HG02943 (cell line): ENCODE results near the gene ACBD4.

Experiments used
- ATAC-seq: cut with Tn5 transposase; IDR thresholded peaks from one replicate; pipeline ENCODE4 v1.9.1; 2021; ENCODE audit warnings: mild to moderate bottlenecking, low read depth, moderate library complexity; ENCODE audit not compliant: unreplicated experiment

The ACBD4 gene

GRCh38 chr17:45135192-45135977 is at the start of gene ACBD4:
Gene ACBD4, plus strand, starts transcription at chr17:45135687. Its CDS starts 458 bp downstream, at chr17:45136145.
- peak; percentile 69 for ATAC-seq

DNA sequence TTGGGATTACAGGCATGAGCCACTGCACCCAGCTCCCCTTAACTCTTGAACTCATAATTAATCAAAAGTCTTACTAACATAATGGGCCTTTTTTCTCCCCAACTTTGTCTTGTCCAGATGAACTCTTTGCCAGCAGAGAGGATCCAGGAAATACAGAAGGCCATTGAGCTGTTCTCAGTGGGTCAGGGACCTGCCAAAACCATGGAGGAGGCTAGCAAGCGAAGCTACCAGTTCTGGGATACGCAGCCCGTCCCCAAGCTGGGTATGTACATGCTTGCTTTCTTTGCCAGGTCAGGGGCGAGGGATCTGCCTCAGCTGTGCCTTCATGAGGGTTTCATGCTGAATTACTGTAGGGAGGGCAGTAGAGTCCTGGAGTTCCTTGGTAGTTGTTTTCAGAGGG is 49.1 kb upstream of the ACBD4 start:
- ATAC-seq, result no peak

- no peak for ATAC-seq
These were observed 48.5 kb upstream of the ACBD4 start for GRCh38 chr17:45086865-45087503.

DNA sequence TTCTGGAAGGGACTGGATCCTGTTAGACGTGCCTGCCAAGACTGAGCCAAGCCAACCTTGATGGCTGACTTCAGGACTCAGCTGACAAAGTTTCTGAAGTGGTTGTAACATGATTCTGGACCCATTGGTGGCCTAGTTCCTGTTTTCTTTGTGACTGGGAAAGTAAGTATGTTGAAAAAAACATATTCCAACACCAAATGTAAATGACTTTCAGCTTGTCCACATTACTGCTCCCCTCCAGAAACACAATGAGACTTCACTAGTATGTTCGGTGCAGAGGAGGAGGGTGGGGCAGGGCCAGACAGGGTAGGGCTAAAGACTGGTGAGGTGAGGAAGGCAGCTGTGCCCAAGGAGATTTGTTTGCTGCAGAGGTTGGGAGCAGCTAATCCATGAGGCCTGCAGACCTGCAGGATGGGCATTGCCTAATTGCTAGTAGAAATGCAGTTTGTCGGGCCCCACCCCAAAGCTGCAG is 47.9 kb upstream of the ACBD4 start:
- no peak for ATAC-seq

DNA sequence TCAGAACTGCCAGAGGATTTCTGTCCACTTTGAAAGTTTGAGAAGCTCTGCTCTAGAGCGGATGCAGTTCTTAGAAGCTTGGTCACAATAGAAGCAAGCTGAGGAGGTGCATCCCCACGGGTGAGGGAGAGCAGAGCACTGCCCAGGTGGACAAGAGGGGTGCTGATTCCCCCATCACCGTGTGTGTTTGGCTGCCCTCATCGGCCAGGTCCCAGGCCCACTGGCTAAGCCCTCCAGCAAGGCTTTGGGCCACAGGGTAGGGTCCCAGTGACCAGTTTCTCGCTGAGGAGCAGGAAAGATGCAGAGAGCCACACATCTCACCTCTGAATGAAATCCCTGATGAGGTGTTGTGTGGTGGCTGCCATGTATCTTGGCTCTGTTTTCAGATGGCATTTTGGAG is 47.5 kb upstream of the ACBD4 start:
- no peak for ATAC-seq

GRCh38 chr17:45088741-45089140 is 46.7 kb upstream of the ACBD4 start:
- ATAC-seq, result no peak

DNA sequence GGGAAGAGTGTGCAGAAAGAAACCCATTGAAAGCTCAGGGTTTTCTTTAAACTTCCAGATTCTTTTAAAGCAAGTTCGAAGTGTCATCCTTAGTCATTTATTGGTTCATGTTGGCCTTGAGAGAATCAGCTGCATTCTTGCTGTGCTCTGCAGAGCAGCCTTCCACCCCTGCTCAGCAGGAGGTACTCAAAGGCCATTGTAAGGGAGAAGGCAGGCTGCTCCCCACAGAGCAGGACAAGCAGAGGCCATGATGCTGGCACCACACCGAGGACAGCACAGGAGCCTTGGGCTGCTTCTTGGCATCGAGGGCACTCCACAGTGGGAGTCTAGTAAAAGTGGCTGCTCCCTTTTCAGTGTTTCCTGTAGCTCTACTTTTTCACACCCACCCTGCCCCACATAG is 44.8 kb upstream of the ACBD4 start:
- ATAC-seq, result no peak

DNA sequence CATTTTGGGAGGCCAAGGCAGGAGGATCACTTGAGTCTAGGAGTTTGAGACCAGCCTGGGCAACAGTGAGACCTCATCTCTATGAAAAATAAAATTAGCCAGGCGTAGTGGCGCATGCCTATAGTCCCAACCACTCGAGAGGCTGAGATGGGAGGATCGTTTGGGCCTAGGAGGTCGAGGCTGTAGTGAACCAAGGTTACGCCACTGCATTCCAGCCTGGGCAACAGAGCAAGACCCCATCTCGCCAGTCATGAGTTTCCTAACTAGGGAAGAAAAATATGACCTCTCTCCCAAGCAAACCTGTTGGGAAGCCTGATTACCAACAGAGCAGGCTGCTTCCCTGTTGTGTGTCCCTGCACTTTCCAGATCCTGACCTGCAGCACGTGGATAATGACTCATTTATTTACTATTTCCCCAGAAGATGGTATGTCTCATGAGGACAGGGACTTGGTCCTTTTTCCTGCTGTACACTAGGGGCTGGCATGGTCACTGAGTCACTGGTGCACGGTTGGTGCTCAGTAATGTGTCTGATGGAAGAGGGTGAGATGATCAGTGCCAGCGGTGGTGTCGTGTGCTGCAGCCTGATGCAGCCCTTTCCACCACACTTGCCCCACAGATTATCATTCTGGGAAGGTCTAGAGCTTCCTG is 43.6 kb upstream of the ACBD4 start:
- no peak for ATAC-seq

DNA sequence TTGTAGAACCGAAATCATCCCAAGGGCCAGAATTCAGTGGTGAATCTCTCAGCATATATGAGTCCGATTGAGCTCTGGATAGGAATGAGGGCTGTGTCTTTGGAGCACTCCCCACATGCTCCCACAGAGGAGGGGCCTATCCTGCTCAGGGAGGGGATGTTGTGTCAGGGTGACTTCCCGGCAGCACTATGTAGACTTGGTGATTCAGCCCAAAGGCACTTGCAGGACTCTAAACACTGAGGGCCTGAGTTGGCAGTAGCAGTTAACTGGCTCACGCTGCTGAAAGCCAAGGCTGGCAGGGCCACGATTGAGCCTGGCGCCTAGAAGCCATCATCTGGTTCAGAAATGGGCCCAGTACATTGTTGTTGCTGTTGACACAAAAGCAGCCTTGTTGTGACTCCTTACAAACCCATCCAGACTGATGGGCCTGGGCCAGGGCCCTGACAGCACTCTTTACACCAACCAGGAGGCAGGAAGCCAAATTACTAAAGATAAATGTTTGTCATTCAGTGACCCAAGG is 42.5 kb upstream of the ACBD4 start:
- no peak for ATAC-seq

- ATAC-seq, result no peak
These were observed 41.9 kb upstream of the ACBD4 start for GRCh38 chr17:45093444-45094110.

GRCh38 chr17:45096141-45096540 is 39.3 kb upstream of the ACBD4 start:
- no peak for ATAC-seq

DNA sequence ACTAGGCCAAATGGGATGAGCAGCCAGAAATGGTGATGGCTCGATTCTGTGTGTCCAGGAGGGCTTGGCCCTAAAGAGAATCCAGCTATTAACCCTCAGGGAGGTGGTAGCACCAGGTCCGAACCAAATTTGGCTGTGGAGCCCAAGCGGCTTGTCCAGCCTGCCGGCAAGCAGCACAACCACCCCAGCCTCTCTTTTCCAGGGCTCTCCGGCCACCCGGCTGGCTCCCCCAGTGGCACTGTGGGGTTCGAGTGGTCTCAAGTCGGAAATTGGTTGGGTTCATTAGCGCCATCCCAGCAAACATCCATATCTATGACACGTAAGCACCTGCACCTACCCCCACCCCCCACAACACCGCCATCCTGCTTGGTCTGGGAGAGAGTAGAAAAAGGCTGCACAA is 38.6 kb upstream of the ACBD4 start:
- ATAC-seq, result no peak

DNA sequence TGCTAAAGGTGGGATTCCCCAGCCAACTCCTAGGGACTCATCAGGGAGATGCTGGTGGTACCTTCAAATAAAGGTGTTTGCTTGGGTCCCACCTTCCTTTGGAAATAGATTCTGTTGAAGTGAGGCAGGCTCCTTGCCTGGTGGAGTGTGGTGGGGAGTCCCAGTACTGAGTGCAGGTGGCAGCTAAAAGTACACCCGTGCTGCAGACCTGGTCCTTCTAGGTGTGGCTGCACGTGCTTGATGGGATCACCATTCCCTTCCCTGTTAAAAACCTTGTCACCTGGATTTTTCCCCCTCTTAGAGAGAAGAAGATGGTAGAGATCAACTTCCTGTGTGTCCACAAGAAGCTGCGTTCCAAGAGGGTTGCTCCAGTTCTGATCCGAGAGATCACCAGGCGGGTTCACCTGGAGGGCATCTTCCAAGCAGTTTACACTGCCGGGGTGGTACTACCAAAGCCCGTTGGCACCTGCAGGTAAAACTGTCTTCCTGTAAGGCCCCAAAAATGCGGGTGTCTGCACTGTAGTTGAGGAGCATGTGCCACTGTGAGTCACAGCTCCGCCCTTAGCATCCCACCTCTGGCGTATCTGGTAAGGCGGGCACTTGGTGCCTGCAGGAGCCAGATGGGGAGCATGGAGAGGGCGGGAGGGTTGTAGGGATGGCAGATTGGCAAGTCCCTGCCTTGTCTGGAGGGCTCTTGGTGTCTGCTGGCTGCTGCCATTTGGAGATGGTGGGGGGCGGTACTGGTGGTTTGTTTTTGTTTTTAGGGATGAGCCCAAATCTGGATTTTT is 37.2 kb upstream of the ACBD4 start:
- no peak for ATAC-seq

- no peak for ATAC-seq
These were observed 36.4 kb upstream of the ACBD4 start for GRCh38 chr17:45098869-45099616.

GRCh38 chr17:45101546-45101882 is 34.0 kb upstream of the ACBD4 start:
- ATAC-seq, result no peak

GRCh38 chr17:45101883-45102811 is 33.3 kb upstream of the ACBD4 start:
- no peak for ATAC-seq

DNA sequence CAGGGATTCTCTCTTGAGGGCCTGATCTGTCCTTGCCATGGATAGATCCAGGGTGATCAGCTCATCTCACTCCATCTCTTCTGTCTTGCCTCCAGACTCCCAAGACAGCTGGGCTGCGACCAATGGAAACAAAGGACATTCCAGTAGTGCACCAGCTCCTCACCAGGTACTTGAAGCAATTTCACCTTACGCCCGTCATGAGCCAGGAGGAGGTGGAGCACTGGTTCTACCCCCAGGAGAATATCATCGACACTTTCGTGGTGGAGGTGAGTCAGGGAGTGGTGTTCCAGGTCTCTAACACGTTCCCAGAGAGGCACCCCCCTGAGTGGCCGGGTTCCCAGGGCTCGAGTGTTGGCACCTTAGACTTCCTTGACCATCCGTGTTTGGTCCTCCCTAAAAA is 32.6 kb upstream of the ACBD4 start:
- no peak for ATAC-seq

- ATAC-seq, result no peak
These were observed 32.2 kb upstream of the ACBD4 start for GRCh38 chr17:45103269-45103795.
